Measurements from ENCODE around the gene ANAPC7.

GRCh38 chr12:110330124-110330523 lies 73.4 kb downstream of the ANAPC7 start:
- TF ChIP-seq, protein P1, sequence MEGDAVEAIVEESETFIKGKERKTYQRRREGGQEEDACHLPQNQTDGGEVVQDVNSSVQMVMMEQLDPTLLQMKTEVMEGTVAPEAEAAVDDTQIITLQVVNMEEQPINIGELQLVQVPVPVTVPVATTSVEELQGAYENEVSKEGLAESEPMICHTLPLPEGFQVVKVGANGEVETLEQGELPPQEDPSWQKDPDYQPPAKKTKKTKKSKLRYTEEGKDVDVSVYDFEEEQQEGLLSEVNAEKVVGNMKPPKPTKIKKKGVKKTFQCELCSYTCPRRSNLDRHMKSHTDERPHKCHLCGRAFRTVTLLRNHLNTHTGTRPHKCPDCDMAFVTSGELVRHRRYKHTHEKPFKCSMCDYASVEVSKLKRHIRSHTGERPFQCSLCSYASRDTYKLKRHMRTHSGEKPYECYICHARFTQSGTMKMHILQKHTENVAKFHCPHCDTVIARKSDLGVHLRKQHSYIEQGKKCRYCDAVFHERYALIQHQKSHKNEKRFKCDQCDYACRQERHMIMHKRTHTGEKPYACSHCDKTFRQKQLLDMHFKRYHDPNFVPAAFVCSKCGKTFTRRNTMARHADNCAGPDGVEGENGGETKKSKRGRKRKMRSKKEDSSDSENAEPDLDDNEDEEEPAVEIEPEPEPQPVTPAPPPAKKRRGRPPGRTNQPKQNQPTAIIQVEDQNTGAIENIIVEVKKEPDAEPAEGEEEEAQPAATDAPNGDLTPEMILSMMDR (conservative IDR thresholded peaks at IDR 0.05; ENCODE audit: low read length) = no peak
- no peak for TF ChIP-seq EZH2phosphoT487 (IDR thresholded peaks at IDR 0.05; ENCODE audit: borderline replicate concordance)

Measured in Loucy (cell line).